Keratinocyte (primary cell): ENCODE data around the gene LUZP1. TPM values are rescaled to one million over a fixed set of nuclear protein-coding genes. Genes with fewer than 3 reads are reported as not detected.

ENCODE experiments used
- DNase-seq: peaks from one replicate; pipeline ENCODE4 v3.0.0-alpha.2; 2011; ENCODE audit warnings: low read depth, missing footprints, low spot score
- FAIRE-seq: peaks from 2 replicates; lab custom pipeline; 2011; peaks lifted over from hg19 to GRCh38; lab: Jason Lieb, UNC
- H2AFZ ChIP-seq: 2 replicates; pipeline ENCODE4 v1.6.0; 2012; ENCODE audit warnings: low read length, control low read depth, inconsistent platforms; ENCODE audit not compliant: control insufficient read depth
- H3K27ac ChIP-seq: 2 replicates; pipeline ENCODE4 v1.5.1; 2011; ENCODE audit warnings: low read length; ENCODE audit not compliant: control insufficient read depth, insufficient read depth
- H3K27me3 ChIP-seq: 3 replicates; pipeline ENCODE4 v1.6.0; 2011; ENCODE audit warnings: low read length; ENCODE audit not compliant: control insufficient read depth, insufficient read depth; ENCODE audit errors: extremely low read depth
- H3K36me3 ChIP-seq, 2 experiments: 2 replicates in 1 of 2; 3 replicates in 1 of 2; pipeline ENCODE4 v1.5.1; 2011; ENCODE audit warnings: low read length in 2 of 2, mild to moderate bottlenecking in 1 of 2; ENCODE audit not compliant: control insufficient read depth in 2 of 2, insufficient read depth in 2 of 2; ENCODE audit errors: extremely low read depth in 1 of 2
- H3K4me1 ChIP-seq: 3 replicates; pipeline ENCODE4 v1.5.1; 2011; ENCODE audit warnings: low read length; ENCODE audit not compliant: control insufficient read depth, insufficient read depth; ENCODE audit errors: extremely low read depth
- H3K4me2 ChIP-seq: 3 replicates; pipeline ENCODE4 v1.6.0; 2011; ENCODE audit warnings: low read depth, low read length; ENCODE audit not compliant: control insufficient read depth, insufficient read depth; ENCODE audit errors: extremely low read depth
- H3K4me3 ChIP-seq, 3 experiments: fragments of 200-600 bp in 1 of 3; sonication (generic) in 1 of 3; 2 replicates in 2 of 3; 3 replicates in 1 of 3; pipeline ENCODE4 v1.5.1; 2011 to 2016; ENCODE audit warnings: low read length in 3 of 3, mild to moderate bottlenecking in 3 of 3, control low read depth in 2 of 3, inconsistent platforms in 1 of 3, low read depth in 1 of 3, mixed read lengths in 1 of 3, mixed run types in 1 of 3, moderate library complexity in 1 of 3; ENCODE audit not compliant: control insufficient read depth in 2 of 3, insufficient read depth in 2 of 3; ENCODE audit errors: extremely low read depth in 1 of 3
- H3K79me2 ChIP-seq: 2 replicates; pipeline ENCODE4 v1.6.0; 2012; ENCODE audit warnings: low read length; ENCODE audit not compliant: control insufficient read depth, insufficient read depth
- H3K9ac ChIP-seq: 3 replicates; pipeline ENCODE4 v1.6.0; 2011; ENCODE audit warnings: low read length; ENCODE audit not compliant: control insufficient read depth, insufficient read depth; ENCODE audit errors: extremely low read depth
- H3K9me1 ChIP-seq: 3 replicates; pipeline ENCODE4 v1.6.0; 2011; ENCODE audit warnings: low read length; ENCODE audit not compliant: control insufficient read depth, insufficient read depth; ENCODE audit errors: extremely low read depth
- H3K9me3 ChIP-seq: 2 replicates; pipeline ENCODE4 v1.5.1; 2012; ENCODE audit warnings: low read depth, low read length; ENCODE audit not compliant: control insufficient read depth
- H4K20me1 ChIP-seq: 3 replicates; pipeline ENCODE4 v1.6.0; 2011; ENCODE audit warnings: low read length; ENCODE audit not compliant: control insufficient read depth, insufficient read depth; ENCODE audit errors: extremely low read depth
- CTCF ChIP-seq, 3 experiments: IDR thresholded peaks in 1 of 3; conservative IDR thresholded peaks in 1 of 3; optimal IDR thresholded peaks in 1 of 3; 2 replicates in 2 of 3; 3 replicates in 1 of 3; pipeline versions ENCODE3 to v1.5.1; 2011; ENCODE audit warnings: low read length in 3 of 3, mild to moderate bottlenecking in 3 of 3, moderate library complexity in 2 of 3, control low read depth in 1 of 3, inconsistent platforms in 1 of 3; ENCODE audit not compliant: insufficient read depth in 2 of 3; ENCODE audit errors: extremely low read depth in 1 of 3
- EZH2 ChIP-seq: IDR thresholded peaks from one replicate; pipeline ENCODE4 v1.6.1; 2012; ENCODE audit warnings: inconsistent platforms, mild to moderate bottlenecking, low read length, moderate library complexity
- dilution Hi-C: fragments of 300-500 bp; cut with MboI; formaldehyde crosslinking; loops from one replicate; pipeline ENCODE4 v1.7.0; 2020; ENCODE audit warnings: low sequenced_read_pairs; ENCODE audit not compliant: extremely low pct_ligation_motif_present
- polyA plus RNA-seq, 5 experiments: library from polyadenylated mRNA; depleted of rRNA in 3 of 5; stranded (reverse) in 3 of 5; stranded (forward) in 1 of 5; unstranded in 1 of 5; fragments of >200 nt; gene quantifications; 1 replicate in 1 of 5; 2 replicates in 3 of 5; 3 replicates in 1 of 5; pipeline versions ENCODE4 v1.2.1 to v1.2.3, GENCODE V29; 2011 to 2012; ENCODE audit warnings: missing spikeins in 2 of 5, low read depth in 1 of 5, low replicate concordance in 1 of 5

The LUZP1 gene
- polyA plus RNA-seq, 1 donor (not counting 4 experiments of a cell fraction or from before 2014, with no cell fraction given), result 52.5 TPM

GRCh38 chr1:23083714-23084480, 84.8 kb downstream of the LUZP1 start:
- no peak for FAIRE-seq
- Histone ChIP-seq H3K9me1 (no peaks in the 10 kb centered on the region), H3K9me3 (no peaks in the 10 kb centered on the region), H3K79me2 (peaks cover 4% of the 10 kb centered on the region), H3K4me2 (no peak overlapping the region), H3K4me1 (peaks cover 9% of the 10 kb centered on the region), H3K27ac (no peak overlapping the region), H3K36me3 (peaks cover 46 to 69% of the 10 kb centered on the region in 2 experiments), H3K4me3 (no peak overlapping the region), H3K9ac (no peak overlapping the region), H2AFZ (no peak overlapping the region), H3K27me3 (no peaks in the 10 kb centered on the region), H4K20me1 (peaks cover 3% of the 10 kb centered on the region)
- dilution Hi-C loops, result no loop called here
- no peak for DNase-seq
- TF ChIP-seq EZH2 (no peak), CTCF (optimal IDR thresholded peaks at IDR 0.05 in 1 of 3, IDR thresholded peaks at IDR 0.05 in 1 of 3, conservative IDR thresholded peaks at IDR 0.05 in 1 of 3; ENCODE audit: extremely low read depth in 1 of 3, insufficient read depth in 2 of 3, low read length in 3 of 3) (no peak)

- peaks cover under 1% of the 10 kb centered on the region for H3K79me2 ChIP-seq
- H3K36me3 ChIP-seq, result peaks cover 29 to 61% of the 10 kb centered on the region in 2 experiments
- DNase-seq (no peak), FAIRE-seq (peak; percentile 57)
- no peak overlapping the region for H3K27ac ChIP-seq
- peaks cover 9% of the 10 kb centered on the region for H3K4me1 ChIP-seq
- no peaks in the 10 kb centered on the region for H3K9me3 ChIP-seq
- peaks cover 3% of the 10 kb centered on the region for H4K20me1 ChIP-seq
- no peak overlapping the region for H3K4me3 ChIP-seq
- H3K27me3 ChIP-seq, result no peaks in the 10 kb centered on the region
- dilution Hi-C loops, result no loop called here
- TF ChIP-seq EZH2, result no peak
- TF ChIP-seq CTCF (optimal IDR thresholded peaks at IDR 0.05 in 1 of 3, IDR thresholded peaks at IDR 0.05 in 1 of 3, conservative IDR thresholded peaks at IDR 0.05 in 1 of 3; ENCODE audit: extremely low read depth in 1 of 3, insufficient read depth in 2 of 3, low read length in 3 of 3), result peak; percentile 35 to 52 (median 45)
- H3K9me1 ChIP-seq, result no peaks in the 10 kb centered on the region
- H3K4me2 ChIP-seq, result no peak overlapping the region
- no peak overlapping the region for H3K9ac ChIP-seq
- no peak overlapping the region for H2AFZ ChIP-seq
Measured at GRCh38 chr1:23081376-23081775, 87.3 kb downstream of the LUZP1 start.
